GM21825 (cell line): ENCODE data around the gene CASZ1.

Source experiments
- ATAC-seq: cut with Tn5 transposase; IDR thresholded peaks from one replicate; pipeline ENCODE4 v1.9.1; 2021; ENCODE audit warnings: mild to moderate bottlenecking, moderate library complexity; ENCODE audit not compliant: unreplicated experiment

CASZ1 gene

DNA sequence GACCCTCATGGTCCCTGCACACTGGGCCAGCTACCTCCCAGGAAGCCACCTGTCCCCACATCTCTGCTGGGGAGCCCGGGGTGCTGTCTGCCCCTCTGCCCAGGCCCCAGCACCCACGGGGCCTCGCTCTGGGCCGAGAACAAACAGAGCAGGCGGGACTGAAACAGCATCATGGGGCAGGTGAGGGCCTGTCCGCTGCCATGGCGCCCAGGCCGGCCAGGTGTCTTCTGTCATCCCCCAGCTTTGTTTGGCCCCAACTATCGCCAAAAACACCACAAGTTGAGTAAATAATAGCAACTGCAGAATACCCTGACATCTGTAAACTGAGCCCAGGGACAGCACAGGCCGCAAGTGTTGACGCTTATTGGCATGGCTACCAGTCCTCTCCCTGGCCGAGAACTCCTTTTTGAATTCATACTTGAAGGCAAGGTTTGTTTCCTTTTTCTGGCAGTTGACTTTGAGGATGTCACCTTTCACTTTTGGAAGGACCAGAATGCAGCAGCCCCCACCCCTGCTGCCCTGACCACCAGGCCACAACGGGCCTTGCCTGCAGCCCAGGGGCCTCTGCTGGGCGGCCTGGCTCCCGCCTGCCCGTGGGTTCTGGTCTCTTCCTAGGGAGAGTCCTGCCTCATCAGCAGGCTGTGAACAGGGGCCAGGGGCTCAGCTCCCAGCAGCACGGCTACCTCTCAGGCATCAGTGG, 152.7 kb downstream of the CASZ1 start:
- no peak for ATAC-seq

DNA sequence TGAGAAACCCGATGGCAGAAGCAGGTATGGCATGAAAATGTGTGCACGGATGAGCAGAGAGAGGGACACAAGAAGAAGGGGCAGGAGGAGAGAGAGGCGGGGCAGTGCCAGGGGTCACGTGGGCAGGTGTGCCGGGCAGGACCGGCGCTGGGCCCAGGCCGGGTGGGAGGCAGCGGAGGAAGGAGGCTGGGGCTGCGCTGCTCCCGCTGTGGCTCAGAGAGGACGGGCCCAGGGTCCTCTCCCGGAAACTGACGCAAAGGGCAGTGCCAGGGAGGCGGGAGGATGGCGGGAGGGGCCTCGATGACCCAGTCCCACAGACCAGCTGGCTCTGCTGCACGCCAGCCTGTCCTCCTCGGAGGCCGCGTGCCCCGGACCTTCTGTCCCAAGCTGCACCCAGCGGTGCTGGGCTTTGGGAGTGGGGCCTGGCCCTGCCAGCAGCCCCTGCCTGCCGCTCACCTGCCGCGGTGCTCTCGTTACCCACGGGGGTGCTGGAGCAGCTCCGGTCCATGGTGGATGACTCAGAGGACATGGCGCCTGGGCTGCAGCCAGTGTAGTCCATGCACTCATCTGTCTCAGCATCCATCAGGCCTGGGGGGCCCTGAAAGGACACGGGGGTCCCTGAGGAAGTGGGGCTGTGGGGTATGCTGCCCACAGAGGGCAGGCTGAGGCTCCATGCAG, 153.9 kb downstream of the CASZ1 start:
- no peak for ATAC-seq

DNA sequence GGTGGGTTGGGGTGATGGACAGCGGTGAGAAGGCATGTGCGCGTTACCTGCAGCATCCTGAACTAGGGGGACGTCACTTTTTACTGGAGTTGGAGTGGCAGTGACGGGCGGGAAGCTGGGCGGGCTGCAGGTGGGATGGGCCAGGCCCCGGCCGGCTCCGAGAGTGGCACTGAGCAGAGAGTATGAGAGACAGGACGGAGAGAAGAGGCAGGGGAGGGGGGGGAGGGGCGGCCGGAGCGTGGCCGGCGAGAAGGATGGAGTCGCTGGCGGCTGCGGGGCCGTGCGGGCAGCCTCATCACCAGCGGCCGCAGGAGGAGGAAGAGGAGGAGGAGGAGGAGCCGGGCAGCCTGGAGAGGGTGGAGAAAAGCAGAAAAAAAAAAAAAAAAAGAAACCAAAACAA, 154.5 kb downstream of the CASZ1 start:
- no peak for ATAC-seq

DNA sequence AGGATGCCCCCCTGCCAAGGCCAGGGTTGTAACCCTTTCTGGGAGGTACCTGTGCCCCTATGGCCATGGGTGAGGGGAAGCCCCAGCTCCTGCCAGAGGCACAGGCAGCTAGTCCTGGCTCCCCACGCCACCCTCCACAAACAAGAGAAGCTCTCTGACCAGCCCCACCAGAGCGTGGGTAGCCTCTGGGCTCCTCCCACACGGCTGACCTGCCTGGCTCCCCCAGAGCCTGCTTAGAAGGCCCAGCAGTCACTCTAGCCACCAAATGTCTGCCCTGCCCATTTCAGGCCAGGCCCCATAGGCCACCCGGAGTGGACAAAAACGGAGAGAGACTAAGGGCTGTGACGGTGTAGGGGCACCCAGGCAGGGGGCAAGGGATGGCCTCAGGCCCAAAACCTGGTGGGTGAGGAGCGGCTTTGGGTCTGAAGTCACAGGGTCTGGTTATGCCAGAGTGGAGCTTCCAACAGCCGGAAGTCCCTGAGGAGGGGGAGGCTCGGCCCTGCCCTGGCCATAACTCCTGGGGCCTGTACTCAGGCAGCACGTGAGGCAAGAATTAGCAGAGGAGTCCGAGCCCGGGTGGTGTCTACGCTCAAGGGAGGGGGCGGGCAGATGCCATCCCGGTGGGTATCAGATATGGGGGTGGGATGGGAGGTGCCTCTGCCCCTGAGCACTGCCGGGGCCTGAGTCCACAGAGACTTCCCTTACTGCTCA, 155.4 kb downstream of the CASZ1 start:
- ATAC-seq = no peak

DNA sequence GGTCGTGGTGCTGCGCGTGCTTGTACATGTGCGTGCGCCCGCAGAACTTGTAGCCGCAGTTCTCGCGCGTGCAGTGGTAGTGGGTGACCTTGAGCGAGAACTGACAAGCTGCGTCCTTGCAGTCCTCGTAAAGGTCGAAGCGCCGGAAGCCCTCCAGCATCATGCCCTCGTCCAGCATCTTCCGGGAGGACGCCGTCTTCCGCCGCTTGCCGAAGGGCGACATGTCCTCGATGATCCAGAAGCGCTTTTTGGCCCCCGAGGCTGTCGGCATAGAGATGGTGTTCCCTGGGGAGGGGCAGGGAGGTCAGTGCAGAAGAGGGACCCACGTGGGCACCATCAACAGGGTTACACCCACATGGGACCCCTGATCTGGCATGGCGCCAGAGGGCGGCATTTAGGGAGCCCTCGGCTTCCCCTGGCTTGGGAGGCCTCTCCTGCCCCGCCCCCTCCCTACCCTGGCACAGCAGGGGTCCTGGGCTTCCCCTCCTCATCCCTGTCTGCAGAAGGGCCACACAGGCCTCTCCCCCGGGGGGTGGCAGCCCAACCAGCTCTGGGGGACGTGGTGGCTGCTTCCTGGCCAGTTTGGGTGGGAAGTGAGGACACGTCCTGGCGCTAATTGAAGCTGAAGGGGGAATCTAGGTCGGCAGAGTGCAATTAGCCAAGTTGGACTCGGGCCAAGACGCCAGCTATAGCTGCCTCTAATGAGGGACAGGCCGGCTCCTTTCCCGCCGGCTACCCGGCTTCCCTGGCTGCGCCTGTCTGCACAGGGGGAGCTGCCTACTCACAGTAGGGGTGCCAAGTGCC, 156.5 kb downstream of the CASZ1 start:
- ATAC-seq = no peak

DNA sequence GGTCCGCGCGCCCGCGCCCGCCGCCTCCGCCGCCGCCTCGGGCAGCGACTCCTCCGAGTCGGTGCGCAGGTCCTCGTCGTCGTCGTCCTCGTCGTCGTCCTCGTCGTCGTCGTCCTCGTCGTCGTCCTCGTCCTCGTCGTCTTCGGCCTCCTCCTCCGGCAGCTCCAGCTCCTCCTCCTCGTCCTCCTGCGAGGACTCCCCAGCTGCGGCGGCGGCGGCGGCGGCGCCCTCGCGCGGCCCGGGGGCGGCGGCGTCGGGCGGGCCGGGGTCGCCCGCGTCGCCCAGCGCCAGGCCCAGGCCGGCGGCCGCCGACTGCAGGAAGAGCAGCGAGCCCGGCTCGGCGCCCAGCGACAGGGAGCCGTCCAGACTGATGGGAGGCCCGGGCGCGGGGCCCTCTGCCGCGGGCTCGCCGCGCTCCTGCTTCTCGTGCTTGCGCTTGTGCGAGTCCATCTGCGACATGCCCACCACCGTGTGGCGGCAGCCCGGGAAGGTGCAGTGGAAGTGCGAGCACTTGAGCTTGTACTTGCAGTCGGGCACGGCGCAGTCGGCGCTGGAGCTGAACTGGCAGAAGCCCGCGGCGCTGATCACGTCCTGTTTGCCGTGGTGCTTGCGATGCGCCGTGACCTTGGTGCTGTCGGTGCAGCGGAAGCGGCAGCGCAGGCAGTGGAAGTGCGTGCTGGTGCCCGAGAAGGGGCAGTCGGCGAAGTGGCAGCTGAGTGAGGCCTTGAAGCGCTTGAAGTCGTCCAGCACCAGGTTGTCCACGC, 157.3 kb downstream of the CASZ1 start:
- ATAC-seq = no peak

DNA sequence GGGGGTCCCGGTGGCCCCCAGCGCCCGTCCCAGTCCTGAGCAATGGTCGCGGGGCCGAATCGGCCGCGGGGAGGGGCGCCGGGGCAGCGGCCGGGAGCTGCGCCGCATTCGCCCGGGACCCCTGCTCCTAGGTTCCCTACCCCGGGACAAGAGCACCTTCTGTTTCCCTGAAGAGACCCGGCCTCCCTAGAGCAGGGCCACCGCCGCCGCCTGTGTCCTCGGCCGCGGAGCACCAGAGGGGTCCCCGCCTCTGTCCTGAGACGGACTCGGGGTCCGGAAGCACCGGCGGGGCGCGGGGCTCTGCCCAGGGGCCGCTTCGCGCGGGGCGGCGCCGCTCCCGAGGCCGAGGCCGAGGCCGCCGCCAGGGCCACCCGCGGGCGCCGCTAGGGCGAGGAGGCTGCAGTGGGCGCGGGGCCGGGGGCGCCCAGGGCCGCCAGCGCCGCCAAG, 157.9 kb downstream of the CASZ1 start:
- ATAC-seq = no peak

DNA sequence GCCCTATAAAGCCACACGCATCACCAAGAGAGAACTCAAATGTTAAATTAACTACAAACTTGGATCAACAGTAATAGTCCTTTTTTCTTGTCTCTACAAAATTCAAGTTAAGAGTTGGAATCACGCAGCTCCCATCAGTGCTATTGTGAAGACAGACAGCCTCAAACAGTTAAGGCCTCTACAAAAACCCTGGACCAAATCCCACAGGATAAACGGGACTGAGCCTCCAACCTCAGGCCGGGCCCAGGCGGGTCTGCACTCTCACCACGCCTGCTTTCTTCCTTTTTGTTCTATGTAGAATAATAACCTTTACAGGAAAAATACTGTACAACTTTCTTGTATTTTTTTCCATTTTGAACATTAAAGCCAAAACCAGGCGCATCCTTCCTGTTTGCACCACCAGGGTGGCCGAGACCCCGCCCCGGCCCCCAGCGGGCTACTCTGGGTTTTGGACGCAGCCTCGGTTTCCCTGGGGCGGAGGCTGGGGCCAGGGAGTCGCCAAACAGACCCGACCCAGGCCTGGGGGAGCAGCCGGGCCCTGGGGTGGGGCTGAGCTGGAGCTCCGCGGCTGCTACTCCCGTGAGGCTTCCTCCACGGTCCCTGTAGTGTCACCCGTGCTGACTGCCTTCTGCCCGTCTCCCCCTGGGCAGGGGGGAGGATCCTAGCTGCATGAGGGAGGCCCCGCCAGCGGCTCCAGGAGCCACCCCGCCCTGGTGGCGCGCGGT, 158.4 kb downstream of the CASZ1 start:
- ATAC-seq = no peak

DNA sequence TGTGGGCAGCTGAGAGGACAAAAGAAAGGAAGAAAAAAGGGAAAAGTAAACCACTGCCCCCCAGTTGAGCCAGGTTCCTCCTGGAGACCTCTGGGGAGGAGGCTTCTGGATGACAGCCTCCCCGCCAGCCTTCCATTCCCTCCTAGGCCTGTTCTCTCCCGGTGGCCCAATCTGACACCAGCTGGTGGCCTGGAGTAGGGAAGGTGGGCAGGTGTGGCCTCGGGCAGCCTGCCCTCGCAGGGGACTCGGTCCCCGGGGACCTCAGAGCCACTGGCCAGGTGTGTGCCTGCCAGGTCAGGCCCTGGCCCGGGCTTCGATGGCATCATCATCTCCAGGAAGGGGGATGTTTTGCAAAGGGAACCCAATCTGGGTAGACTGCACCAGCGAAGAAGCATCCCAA, 159.0 kb downstream of the CASZ1 start:
- no peak for ATAC-seq

DNA sequence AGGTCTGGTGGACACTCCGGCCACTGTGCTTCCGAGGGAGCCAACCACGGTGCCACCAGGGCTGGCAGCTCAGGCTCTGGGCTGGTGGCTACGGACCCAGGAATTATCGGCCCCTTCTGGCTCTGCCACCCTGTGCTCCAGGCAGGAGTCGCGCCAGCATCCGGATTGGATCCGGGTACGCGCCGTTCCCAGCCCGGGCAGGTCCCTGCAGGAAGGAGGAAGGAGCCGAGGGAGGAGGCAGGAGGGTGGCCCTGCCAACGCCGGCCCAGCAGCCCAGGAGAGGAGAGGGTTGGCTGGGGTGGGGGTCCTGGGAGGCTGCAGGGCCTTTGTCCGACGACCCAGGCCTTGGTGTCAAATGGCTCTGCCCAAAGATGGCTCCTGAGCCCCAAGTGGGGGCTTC, 160.5 kb downstream of the CASZ1 start:
- no peak for ATAC-seq

DNA sequence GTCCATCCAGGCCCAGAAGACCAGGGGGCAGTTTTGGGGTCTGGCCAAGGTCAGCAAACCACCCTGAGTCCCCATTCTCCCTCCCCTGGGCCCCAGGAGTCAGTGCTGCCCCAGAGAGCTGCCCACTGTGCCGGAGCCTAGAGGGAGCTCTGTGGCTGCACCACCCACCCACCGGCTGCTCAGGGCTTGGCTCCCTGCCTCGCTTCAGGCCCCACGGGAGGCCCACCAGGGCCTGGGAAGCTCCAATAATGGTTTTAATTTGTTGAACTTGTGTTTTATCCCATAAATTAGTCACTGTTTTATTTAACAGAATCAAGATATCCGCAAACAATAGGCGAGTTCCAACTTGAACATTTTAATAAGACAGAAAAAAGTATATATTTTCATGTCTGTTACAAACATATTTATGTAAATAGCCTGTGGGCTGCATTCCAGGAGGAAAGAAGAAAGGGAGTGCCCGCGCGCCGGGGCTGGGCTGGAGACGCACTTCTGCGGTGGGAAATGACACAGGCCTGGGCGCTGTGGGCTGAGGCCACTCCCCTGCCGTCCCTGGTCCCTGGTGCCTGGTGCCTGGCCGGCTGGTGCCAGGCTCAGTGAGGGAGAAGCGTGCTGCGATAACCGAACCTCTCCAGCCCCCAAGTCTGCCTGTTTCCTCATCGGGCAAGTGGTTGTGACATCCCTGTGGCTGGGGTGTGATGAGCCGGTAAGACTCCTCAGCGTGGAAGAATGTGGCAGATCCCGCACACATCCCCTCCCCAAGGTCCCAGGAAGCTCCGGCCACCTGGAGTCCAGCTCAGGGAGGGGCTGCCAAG, 161.2 kb downstream of the CASZ1 start:
- ATAC-seq = no peak

DNA sequence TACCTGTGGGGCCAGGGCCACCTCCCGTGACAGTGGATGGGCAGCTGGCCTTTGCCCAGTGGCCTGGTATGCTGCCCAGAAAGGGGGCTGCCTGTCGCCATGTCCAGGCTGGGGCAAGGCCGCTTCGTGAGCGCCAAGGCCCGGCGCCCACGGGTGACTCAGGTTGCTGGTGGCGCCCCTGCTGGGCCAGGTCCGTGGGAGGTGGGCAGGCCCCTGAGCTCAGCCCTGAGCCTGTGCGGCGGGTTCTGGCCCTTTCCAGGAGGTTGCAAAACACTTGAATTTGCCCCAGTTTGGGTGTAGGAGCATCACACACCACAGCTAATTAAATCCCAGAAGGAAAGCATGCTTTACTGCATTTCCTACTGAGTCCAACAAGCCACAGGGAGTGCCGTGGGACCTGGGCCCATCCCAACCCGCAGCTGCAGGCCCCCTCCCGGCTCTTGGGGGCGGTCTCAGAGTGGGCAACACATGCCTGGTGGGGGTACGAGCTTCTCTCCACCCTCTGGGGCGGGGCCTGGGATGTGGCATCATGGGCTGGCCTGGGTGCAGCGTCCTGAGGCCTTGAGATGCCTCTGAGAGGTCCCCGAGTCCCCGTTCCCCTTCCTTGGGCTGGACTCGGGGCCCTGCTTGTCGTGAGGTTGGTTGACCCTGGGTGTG, 161.9 kb downstream of the CASZ1 start:
- ATAC-seq = no peak

DNA sequence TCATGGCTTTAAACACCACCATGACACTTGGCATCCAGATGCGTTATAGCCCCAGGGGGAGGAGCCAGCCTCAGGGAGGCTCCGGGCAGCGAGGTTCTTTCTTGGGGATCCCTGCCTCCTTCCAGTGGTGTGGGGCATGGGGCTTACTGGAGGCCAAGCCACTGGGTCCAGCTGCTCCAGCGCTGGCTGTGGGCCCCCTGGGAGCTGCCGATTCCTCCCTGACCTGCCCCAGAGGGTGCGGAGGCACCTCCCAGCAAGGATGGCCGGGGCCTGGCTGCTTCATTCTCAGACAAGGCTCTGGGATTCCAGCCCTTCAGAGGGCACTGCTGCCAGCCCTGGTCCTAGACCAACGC, 162.4 kb downstream of the CASZ1 start:
- no peak for ATAC-seq

DNA sequence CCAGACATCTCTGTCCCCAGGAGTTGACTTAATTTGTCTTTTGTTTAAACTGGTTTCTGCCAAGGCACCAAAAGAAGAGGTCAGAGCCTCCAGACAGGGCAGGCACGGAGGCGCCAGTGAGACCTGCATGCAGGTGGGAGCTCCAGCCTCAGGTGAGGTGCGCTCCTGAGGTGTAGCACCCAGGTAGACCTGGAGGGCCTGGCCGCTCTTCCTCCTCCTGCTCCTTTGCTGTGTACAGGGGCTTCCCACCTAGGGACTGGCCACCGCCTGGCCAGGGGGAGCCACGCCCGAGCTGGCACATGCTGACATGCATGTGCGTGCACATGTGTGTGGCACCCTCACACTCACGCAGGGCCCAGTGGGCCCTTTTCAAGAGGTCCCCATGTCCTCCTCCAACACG, 163.0 kb downstream of the CASZ1 start:
- ATAC-seq = no peak

DNA sequence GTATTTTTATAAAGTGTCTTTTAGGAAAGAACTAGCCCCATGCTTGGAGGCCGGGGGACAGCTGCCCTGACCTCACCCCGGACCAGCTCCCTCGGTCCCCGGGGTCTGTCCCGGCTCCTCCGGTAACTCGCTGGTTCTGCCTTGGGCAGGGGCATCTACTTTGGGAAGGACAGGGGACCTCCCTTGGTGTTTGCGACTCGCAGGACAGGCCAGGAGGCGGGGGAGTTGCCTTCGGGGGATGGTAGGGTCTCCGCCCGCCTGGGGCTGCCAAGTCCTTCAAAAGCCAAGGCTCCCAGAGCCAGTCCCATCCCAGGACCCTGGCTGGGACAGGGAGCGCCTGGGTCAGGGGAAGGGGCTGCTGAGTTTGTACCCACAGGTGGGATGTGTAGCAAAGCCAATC, 163.8 kb downstream of the CASZ1 start:
- ATAC-seq = no peak

DNA sequence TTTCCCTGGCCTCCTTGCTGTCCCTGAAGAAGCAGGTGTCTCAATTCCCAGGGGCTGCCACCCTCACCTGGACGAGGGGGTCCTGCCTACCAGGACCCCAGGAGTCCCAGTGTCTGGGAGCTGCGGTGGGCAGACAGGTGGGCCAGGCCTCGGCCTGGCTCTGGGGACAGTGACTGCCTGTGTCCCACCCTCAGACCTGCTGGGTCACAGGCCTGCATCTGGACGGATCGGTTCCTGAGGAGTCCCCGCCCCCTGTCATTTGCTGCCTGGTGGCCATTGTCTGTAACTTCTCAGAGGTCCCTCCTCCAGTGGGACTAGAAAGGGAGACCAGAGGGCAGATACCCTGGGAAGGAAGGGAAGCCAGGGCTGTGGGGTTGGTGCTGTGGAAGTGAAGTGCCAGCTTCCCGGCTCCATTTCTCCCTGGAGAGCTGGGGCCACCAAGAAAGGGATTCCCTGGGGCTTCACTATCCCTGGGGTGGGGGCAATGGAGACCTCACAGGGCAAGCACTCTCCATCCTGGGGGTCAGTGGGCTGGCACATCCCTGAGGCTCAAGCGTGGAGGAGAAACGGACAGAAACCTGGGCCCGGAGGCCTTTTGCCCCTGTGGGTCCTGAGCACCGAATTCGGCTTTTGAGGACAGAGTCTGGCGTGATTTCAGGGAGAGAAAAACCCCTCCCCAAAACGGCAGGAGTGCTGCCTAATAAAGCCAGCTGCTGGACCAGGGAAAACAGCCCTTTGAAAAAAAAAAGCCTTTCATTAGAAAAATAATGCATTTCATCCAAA, 164.4 kb downstream of the CASZ1 start:
- ATAC-seq = no peak

DNA sequence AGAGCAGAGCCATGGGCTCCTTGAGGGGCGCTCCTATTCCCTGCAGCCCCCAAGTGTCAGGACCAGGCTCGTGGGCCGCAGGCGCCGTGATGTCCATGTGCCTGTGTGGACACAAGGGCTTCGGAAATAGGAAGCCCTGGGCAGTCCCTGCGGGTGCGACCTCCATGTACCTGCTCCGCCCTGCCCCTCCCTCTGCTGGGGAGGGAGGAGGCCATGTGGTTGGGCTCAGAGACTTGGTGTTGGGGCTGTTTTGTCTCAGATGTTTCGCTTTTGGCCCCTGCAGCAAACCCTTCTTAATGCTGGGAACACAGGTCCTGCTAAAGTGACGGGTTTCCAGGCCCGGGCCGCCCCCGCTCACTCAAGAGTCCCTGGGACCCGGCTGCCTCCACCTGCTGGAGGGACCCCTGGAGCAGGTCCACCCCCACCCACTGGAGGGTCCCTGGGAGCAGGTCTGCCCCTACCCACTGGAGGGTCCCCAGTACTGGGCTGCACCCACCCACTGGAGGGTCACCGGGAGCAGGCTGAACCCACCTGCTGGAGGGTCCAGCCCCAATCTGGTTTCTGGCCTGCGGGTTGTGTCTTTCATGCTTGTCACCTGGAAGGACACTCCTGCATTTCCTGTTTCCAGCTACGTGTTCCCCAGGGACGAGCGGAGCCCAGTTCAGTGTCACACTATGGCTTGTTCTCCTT, 165.2 kb downstream of the CASZ1 start:
- no peak for ATAC-seq
